Measurements from ENCODE around the gene LAMC1.

- TF ChIP-seq CTCF (IDR thresholded peaks at IDR 0.05) (no peak), EZH2 (IDR thresholded peaks at IDR 0.05; ENCODE audit: borderline replicate concordance, insufficient read depth, low read depth, low read length, poor library complexity, severe bottlenecking) (no peak)
Observed at GRCh38 chr1:183039330-183039729, 16.1 kb downstream of the LAMC1 start.

Data from B cell (primary cell).